Right lobe of liver (tissue), 6 donors: Measurements from ENCODE around the gene UBA1. TPM values are rescaled to one million over a fixed set of nuclear protein-coding genes. Genes with fewer than 3 reads are reported as not detected.
A peak's percentile ranks its signal among the peaks of the same experiment; 100 is the strongest.

Source experiments
- ATAC-seq, 4 donors: fragments of 200-7000 bp; cut with Tn5 transposase; one replicate each; pipeline ENCODE4 v1.9.1; 2020; ENCODE audit warnings: mild to moderate bottlenecking in 4 of 4, moderate library complexity in 4 of 4
- DNase-seq, 3 donors: peaks; one replicate each; pipeline ENCODE4 v3.0.0-alpha.2; 2020
- H3K27ac ChIP-seq, 3 donors: fragments of 200-600 bp; one replicate each; pipeline ENCODE4 v1.8.0; 2022
- H3K27me3 ChIP-seq, 2 donors: fragments of 200-600 bp; one replicate each; pipeline ENCODE4 v1.8.0; 2022
- H3K36me3 ChIP-seq, 4 donors: fragments of 200-600 bp; sonication (generic) in 1 of 4; one replicate each; pipeline versions ENCODE4 v1.5.1 to v1.8.0; 2017 to 2022; ENCODE audit warnings: control low read depth in 1 of 4
- H3K4me1 ChIP-seq, 4 donors: fragments of 200-600 bp; sonication (generic) in 1 of 4; one replicate each; pipeline versions ENCODE4 v1.5.1 to v1.8.0; 2017 to 2022; ENCODE audit warnings: control low read depth in 1 of 4
- H3K4me3 ChIP-seq, 3 donors: fragments of 200-600 bp; one replicate each; pipeline ENCODE4 v1.8.0; 2022
- H3K9me3 ChIP-seq, 4 donors: fragments of 200-600 bp; sonication (generic) in 1 of 4; one replicate each; pipeline versions ENCODE4 v1.5.1 to v1.8.0; 2017 to 2022; ENCODE audit warnings: control low read depth in 1 of 4
- POLR2A ChIP-seq: fragments of 450-650 bp; IDR thresholded peaks from one replicate; pipeline ENCODE4 v1.6.1; 2017; ENCODE audit warnings: antibody characterized with exemption, mild to moderate bottlenecking
- WGBS: methylation state at CpG from one replicate; pipeline ENCODE4 v1.1.6; 2018; ENCODE audit warnings: low coverage, low lambda C conversion rate; ENCODE audit not compliant: insufficient coverage; ENCODE audit errors: missing lambda C conversion rate; 5-methylcytosine and 5-hydroxymethylcytosine counted together
- intact Hi-C, 2 donors: fragments of 100-400 bp; cut with DNase I; formaldehyde crosslinking; loops; one replicate each; pipeline versions ENCODE4 v1.11.2 to v1.14.1; 2022
- total RNA-seq, 6 experiments: library from RNA; depleted of rRNA in 2 of 6; stranded (reverse); fragments of >200 nt in 2 of 6; fragmentation: NEBNext Ultra II Directional in 3 of 6; extraction: Animal tissue kit (Norgen Biotek cat#: 25700) in 3 of 6; gene quantifications; one replicate each; pipeline versions ENCODE4 v1.1.0 to v1.2.4, GENCODE V29; 2016 to 2023
- TF ChIP-seq, protein P1 (sequence below), 4 donors: fragments of 200-600 bp in 3 of 4; fragments of 450-650 bp in 1 of 4; IDR thresholded peaks; one replicate each; pipeline versions ENCODE4 v1.5.1 to v1.8.0; 2016 to 2022; ENCODE audit warnings: antibody characterized with exemption in 4 of 4, mild to moderate bottlenecking in 2 of 4
- donor health status: DM: no; HTN: yes; CAD: no.
- donor health status: DM: no; HTN: no; CAD: no.
- donor health status: DM: no; HTN: no; CAD: no.
- donor health status: DM: no; HTN: yes; CAD: no.
- donor health status: DM: no; HTN: yes; CAD: no.

The UBA1 gene
- total RNA-seq, 6 experiments from 2014 or later: 85.1 to 120 (median 107) TPM

DNA sequence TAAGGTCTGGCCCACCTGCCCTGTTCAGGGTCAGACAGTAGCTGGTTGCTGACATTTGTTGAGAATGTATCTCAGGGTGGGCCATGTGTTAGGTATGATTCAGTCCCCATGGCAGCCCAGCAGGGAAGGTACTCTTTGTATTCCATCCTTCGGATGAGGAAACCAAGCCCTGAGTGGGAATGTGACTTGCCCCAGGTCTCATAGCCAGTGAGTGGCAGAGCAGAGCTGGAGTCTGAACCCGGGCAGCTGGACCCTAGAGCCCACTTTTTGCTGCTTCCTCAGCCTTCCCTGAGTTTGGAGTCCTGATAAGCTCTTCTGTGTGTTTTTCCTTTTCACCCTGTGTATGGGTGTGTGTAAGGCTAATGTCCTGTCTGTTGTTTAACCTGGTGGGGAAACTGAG lies 21.6 kb upstream of the UBA1 start:
- peaks cover 0 to 17% (median under 1%) of the 10 kb centered on the region in 4 donors for H3K36me3 ChIP-seq
- H3K27me3 ChIP-seq: no peaks in the 10 kb centered on the region
- DNase-seq (no peak), ATAC-seq (no peak)
- H3K9me3 ChIP-seq: no peaks in the 10 kb centered on the region
- TF ChIP-seq, protein P1, sequence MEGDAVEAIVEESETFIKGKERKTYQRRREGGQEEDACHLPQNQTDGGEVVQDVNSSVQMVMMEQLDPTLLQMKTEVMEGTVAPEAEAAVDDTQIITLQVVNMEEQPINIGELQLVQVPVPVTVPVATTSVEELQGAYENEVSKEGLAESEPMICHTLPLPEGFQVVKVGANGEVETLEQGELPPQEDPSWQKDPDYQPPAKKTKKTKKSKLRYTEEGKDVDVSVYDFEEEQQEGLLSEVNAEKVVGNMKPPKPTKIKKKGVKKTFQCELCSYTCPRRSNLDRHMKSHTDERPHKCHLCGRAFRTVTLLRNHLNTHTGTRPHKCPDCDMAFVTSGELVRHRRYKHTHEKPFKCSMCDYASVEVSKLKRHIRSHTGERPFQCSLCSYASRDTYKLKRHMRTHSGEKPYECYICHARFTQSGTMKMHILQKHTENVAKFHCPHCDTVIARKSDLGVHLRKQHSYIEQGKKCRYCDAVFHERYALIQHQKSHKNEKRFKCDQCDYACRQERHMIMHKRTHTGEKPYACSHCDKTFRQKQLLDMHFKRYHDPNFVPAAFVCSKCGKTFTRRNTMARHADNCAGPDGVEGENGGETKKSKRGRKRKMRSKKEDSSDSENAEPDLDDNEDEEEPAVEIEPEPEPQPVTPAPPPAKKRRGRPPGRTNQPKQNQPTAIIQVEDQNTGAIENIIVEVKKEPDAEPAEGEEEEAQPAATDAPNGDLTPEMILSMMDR (IDR thresholded peaks at IDR 0.05): no peak
- no peak for TF ChIP-seq POLR2A
- H3K27ac ChIP-seq: no peak overlapping the region
- 65% methylated on average over 2 of the region's 2 CpGs for WGBS
- H3K4me3 ChIP-seq: no peak overlapping the region
- no peaks in the 10 kb centered on the region for H3K4me1 ChIP-seq
- intact Hi-C loops: no loop called here

DNA sequence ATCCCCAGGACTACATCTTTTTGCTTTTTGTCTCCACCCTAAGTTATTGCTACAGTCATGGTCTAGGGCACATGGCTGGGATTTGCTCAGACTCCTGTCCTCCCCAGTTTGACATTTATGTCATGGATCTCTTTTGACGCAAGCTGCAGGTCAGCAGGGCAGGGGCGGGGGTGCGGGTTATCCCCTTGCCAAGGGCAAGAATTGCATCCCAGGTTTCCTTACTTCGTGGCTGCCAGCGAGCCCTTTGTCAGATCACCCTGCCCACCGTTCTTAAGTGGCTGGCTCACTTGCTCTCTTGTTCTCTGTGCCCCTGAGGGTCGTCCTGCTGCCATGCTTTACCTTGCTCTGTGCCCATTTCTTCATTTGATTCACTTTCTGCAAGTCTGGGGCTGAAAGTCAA lies 21.1 kb upstream of the UBA1 start:
- ATAC-seq: no peak

DNA sequence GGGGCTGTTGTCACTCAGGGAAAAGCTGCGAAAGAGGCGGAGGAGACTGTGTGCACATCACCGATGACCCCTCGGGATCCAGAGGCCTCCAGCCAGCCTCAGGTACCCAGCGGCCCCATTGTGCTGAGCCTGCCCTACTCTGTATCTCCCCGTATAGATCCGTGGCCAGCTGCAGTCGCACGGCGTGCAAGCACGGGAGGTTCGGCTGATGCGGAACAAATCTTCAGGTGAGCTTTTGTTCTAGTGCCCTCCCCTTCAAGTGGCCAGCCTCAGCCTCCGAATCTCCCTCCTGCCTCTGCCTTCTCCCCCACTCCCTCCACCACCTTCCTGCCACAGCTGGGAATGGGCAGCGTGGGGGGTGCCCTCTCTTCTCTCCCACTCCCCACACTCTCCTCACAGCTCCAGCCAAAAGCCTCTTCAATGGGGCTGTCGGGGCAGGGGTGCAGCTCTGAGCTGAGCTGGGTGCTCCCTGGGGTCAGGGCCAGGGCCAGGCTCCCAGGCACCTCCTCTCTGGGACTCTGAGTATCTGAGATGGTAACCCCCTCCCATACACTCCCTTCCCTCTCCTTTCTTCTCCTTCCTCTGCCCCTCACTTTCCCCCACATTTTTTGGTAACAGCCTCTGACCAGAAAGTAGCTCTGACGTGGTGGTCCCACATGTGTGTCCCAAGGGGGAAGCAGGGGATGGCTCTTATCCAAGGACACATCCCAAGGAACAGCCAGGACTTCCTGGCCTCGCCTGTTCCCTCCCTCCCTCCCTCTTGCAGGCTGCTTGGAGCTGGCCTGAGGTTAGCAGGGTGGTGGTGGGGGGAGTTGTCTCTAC lies 20.4 kb upstream of the UBA1 start:
- Histone ChIP-seq H3K27me3 (no peaks in the 10 kb centered on the region), H3K36me3 (peaks cover 0 to 26% (median 3%) of the 10 kb centered on the region in 4 donors), H3K4me1 (no peaks in the 10 kb centered on the region), H3K9me3 (no peaks in the 10 kb centered on the region), H3K27ac (no peak overlapping the region), H3K4me3 (no peak overlapping the region)
- WGBS: 76% methylated on average over 7 of the region's 18 CpGs
- peak in 1 of 3 donors; percentile 25 for DNase-seq
- ATAC-seq: no peak
- no peak for TF ChIP-seq POLR2A
- TF ChIP-seq, protein P1 (IDR thresholded peaks at IDR 0.05): no peak
- intact Hi-C loops: no loop called here

More for the DNA sequence above, 21.1 kb upstream of the UBA1 start:
- no peak overlapping the region for H3K4me3 ChIP-seq
- no peak overlapping the region for H3K27ac ChIP-seq
- no peaks in the 10 kb centered on the region for H3K27me3 ChIP-seq
- no peaks in the 10 kb centered on the region for H3K9me3 ChIP-seq
- peaks cover 0 to 20% (median 3%) of the 10 kb centered on the region in 4 donors for H3K36me3 ChIP-seq
- no peak for DNase-seq
- H3K4me1 ChIP-seq: no peaks in the 10 kb centered on the region
- whole genome bisulfite sequencing: 48% methylated on average over 3 of the region's 7 CpGs
- TF ChIP-seq POLR2A: no peak
- TF ChIP-seq, protein P1 (IDR thresholded peaks at IDR 0.05): no peak
- intact Hi-C loops: no loop called here

DNA sequence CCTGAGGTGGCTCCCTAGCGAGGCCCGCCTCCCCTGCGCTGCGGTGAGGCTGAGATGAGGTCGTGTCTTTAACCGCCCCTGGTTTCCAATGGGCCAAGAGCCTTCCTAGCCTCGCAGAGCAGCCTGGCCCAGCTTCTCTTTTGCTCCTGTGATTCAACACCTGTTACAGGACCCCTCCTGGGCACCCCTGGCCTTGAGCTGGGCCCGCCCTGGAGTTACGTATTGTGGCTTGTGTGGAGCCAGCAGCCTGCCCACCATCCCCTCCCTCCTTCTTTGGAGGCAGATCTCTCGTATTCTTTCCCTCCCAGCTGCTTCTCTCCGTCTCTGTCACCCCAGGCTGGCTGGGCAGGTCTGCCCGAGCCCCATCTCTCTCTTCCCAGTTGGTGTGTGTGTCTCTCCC lies 19.3 kb upstream of the UBA1 start:
- no peaks in the 10 kb centered on the region for H3K27me3 ChIP-seq
- no peak overlapping the region for H3K4me3 ChIP-seq
- no peak for ATAC-seq
- TF ChIP-seq, protein P1 (IDR thresholded peaks at IDR 0.05): no peak
- no peak for TF ChIP-seq POLR2A
- H3K27ac ChIP-seq: no peak overlapping the region
- no peak for DNase-seq
- 68% methylated on average over 5 of the region's 12 CpGs for WGBS
- no peaks in the 10 kb centered on the region for H3K4me1 ChIP-seq
- H3K36me3 ChIP-seq: peaks cover 0 to 34% (median 3%) of the 10 kb centered on the region in 4 donors
- intact Hi-C loops: no loop called here
- H3K9me3 ChIP-seq: no peaks in the 10 kb centered on the region
